ENCODE measurements around the gene BRAT1.

DNA sequence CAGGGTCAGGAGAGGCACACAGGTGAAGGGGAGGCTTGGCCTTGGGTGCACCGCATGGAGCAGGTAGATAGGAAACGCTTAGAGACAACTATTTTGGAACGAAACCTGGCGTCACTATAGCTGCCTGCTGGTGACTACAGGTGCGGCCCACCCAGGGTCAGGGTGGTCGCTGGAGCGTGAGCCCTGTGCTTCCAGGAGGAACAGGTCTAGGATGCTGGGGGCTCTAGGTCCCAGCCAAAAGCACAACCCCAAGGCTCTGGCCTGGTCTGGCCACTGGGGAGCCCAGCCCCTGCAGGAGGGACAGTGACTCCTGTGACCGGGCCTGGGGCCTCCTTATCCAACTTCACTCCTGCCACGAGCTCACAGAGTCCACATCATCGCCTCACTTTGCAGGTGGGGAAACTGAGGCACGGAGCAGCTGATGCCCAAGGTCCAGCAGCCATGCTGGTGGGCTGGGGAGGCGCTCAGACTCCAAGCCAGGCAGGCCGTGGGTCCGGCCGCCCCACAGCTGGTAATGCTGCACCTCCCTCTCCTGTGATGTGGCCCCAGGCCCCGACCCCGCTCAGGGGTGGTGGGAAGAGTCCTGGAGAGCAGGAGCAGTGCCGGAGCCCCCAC, 26.7 kb downstream of the BRAT1 start:
- TF ChIP-seq, protein P1, sequence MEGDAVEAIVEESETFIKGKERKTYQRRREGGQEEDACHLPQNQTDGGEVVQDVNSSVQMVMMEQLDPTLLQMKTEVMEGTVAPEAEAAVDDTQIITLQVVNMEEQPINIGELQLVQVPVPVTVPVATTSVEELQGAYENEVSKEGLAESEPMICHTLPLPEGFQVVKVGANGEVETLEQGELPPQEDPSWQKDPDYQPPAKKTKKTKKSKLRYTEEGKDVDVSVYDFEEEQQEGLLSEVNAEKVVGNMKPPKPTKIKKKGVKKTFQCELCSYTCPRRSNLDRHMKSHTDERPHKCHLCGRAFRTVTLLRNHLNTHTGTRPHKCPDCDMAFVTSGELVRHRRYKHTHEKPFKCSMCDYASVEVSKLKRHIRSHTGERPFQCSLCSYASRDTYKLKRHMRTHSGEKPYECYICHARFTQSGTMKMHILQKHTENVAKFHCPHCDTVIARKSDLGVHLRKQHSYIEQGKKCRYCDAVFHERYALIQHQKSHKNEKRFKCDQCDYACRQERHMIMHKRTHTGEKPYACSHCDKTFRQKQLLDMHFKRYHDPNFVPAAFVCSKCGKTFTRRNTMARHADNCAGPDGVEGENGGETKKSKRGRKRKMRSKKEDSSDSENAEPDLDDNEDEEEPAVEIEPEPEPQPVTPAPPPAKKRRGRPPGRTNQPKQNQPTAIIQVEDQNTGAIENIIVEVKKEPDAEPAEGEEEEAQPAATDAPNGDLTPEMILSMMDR (IDR thresholded peaks at IDR 0.05): no peak
- TF ChIP-seq POLR2A (IDR thresholded peaks at IDR 0.05): no peak
